OCI-LY7 (cell line): ENCODE measurements around the gene C3orf52. TPM values are rescaled to one million over a fixed set of nuclear protein-coding genes. Genes with fewer than 3 reads are reported as not detected.
"Not testable (repeated sequence)": the region's sequence is repeated elsewhere in the genome, so short reads cannot be mapped to it uniquely, and the experiment has no call there.

Experiments
- BruUV-seq: library from RNA; stranded (reverse); fragments of 400-500 nt; replicated peaks from 2 replicates; lab custom pipeline; 2021; lab: Mats Ljungman, UMichigan
- CTCF ChIA-PET: fragments of 300-600 bp; sonication (Branson Sonifier 250); formaldehyde crosslinking; loops from one replicate; lab custom pipeline; 2022; ENCODE audit warnings: antibody characterized with exemption; ENCODE audit not compliant: unreplicated experiment; lab: Charles Lee
- POLR2A ChIA-PET: fragments of 300-600 bp; sonication (Branson Sonifier 250); formaldehyde crosslinking; loops from one replicate; lab custom pipeline; 2022; ENCODE audit warnings: antibody characterized with exemption; lab: Charles Lee
- DNase-seq: peaks from one replicate; pipeline ENCODE4 v3.0.0-alpha.2; 2015; ENCODE audit warnings: low spot score
- H2AFZ ChIP-seq: fragments of 200-600 bp; sonication (generic), shearing (Covaris generic); 2 replicates; pipeline ENCODE4 v1.6.1; 2014; ENCODE audit warnings: mild to moderate bottlenecking, antibody characterized with exemption, low read length, moderate library complexity
- H3K27ac ChIP-seq: fragments of 200-600 bp; sonication (generic); 2 replicates; pipeline ENCODE4 v1.5.1; 2014; ENCODE audit warnings: mixed run types, low read depth, mild to moderate bottlenecking, moderate library complexity, low read length, inconsistent platforms; ENCODE audit not compliant: poor library complexity, severe bottlenecking
- H3K36me3 ChIP-seq: fragments of 200-600 bp; sonication (generic); 2 replicates; pipeline ENCODE4 v1.6.1; 2014; ENCODE audit warnings: mild to moderate bottlenecking, antibody characterized with exemption, low read length, moderate library complexity, mixed read lengths; ENCODE audit not compliant: insufficient read depth
- H3K4me1 ChIP-seq: fragments of 200-600 bp; sonication (generic); 2 replicates; pipeline ENCODE4 v1.5.1; 2014; ENCODE audit warnings: mild to moderate bottlenecking, low read length; ENCODE audit not compliant: insufficient read depth, poor library complexity, severe bottlenecking
- H3K4me2 ChIP-seq: fragments of 200-600 bp; sonication (generic); 2 replicates; pipeline ENCODE4 v1.6.1; 2014; ENCODE audit warnings: mild to moderate bottlenecking, low read length
- H3K4me3 ChIP-seq: fragments of 200-600 bp; sonication (generic); 2 replicates; pipeline ENCODE4 v1.5.1; 2014; ENCODE audit warnings: mild to moderate bottlenecking, low read depth, low read length; ENCODE audit not compliant: poor library complexity, severe bottlenecking
- H3K79me2 ChIP-seq: fragments of 200-600 bp; sonication (generic); 2 replicates; pipeline ENCODE4 v1.6.1; 2016; ENCODE audit warnings: low read depth, mild to moderate bottlenecking, low read length, moderate library complexity, mixed read lengths; ENCODE audit not compliant: insufficient read depth
- H3K9me2 ChIP-seq: fragments of 200-600 bp; sonication (generic); 2 replicates; pipeline ENCODE4 v1.6.1; 2016; ENCODE audit warnings: mild to moderate bottlenecking, low read length, mixed read lengths; ENCODE audit not compliant: insufficient read depth
- H3K9me3 ChIP-seq: fragments of 200-600 bp; sonication (generic); 2 replicates; pipeline ENCODE4 v1.6.1; 2014; ENCODE audit warnings: mild to moderate bottlenecking, mixed run types, low read length, mixed read lengths
- H4K20me1 ChIP-seq: fragments of 200-600 bp; sonication (generic); 2 replicates; pipeline ENCODE4 v1.6.1; 2014; ENCODE audit warnings: mild to moderate bottlenecking, antibody characterized with exemption, low read length, moderate library complexity, mixed read lengths; ENCODE audit not compliant: insufficient read depth
- EZH2phosphoT487 ChIP-seq: fragments of 200-600 bp; sonication (generic); IDR thresholded peaks from 2 replicates; pipeline ENCODE4 v1.6.1; 2018; ENCODE audit warnings: low read depth, borderline replicate concordance, mild to moderate bottlenecking, mixed run types, antibody characterized with exemption, low read length, moderate library complexity, mixed read lengths
- intact Hi-C: fragments of 100-400 bp; cut with micrococcal nuclease; formaldehyde crosslinking; loops from one replicate; pipeline ENCODE4 v1.10.0; 2022; ENCODE audit not compliant: unreplicated experiment
- total RNA-seq, 2 experiments: library from RNA; depleted of rRNA in 1 of 2; stranded (reverse); fragments of >200 nt in 1 of 2; shearing (Covaris generic) in 1 of 2; gene quantifications; 2 replicates each; pipeline ENCODE4 v1.2.3, GENCODE V29; 2014 to 2022
- TF ChIP-seq, protein P1 (sequence below): fragments of 200-600 bp; sonication (generic); conservative IDR thresholded peaks from 2 replicates; pipeline ENCODE4 v1.5.1; 2014; ENCODE audit warnings: mild to moderate bottlenecking, antibody characterized with exemption, low read length, moderate library complexity, mixed read lengths

C3orf52 gene
- total RNA-seq, 2 experiments from 2014 or later, result 11.2 to 19.0 TPM

GRCh38 chr3:112061152-112061551, 25.0 kb upstream of the C3orf52 start:
- Histone ChIP-seq H3K27ac (no peak overlapping the region), H3K4me1 (no peaks in the 10 kb centered on the region), H3K36me3 (no peaks in the 10 kb centered on the region), H3K9me3 (no peaks in the 10 kb centered on the region), H3K4me3 (no peak overlapping the region), H3K4me2 (no peak overlapping the region), H4K20me1 (no peaks in the 10 kb centered on the region), H2AFZ (no peak overlapping the region), H3K79me2 (no peaks in the 10 kb centered on the region), H3K9me2 (no peaks in the 10 kb centered on the region)
- no peak for TF ChIP-seq EZH2phosphoT487
- TF ChIP-seq, protein P1, sequence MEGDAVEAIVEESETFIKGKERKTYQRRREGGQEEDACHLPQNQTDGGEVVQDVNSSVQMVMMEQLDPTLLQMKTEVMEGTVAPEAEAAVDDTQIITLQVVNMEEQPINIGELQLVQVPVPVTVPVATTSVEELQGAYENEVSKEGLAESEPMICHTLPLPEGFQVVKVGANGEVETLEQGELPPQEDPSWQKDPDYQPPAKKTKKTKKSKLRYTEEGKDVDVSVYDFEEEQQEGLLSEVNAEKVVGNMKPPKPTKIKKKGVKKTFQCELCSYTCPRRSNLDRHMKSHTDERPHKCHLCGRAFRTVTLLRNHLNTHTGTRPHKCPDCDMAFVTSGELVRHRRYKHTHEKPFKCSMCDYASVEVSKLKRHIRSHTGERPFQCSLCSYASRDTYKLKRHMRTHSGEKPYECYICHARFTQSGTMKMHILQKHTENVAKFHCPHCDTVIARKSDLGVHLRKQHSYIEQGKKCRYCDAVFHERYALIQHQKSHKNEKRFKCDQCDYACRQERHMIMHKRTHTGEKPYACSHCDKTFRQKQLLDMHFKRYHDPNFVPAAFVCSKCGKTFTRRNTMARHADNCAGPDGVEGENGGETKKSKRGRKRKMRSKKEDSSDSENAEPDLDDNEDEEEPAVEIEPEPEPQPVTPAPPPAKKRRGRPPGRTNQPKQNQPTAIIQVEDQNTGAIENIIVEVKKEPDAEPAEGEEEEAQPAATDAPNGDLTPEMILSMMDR, result no peak
- no TSS peak for BruUV-seq
- ChIA-PET POLR2A (interaction anchor here (0.8 kb wide), 1 partner anchor 17 kb away, joined by 3 read pairs; no protein-coding TSS in a partner anchor), CTCF (no interaction called here)
- DNase-seq, result no peak
- intact Hi-C loops, result no loop called here

- not testable (repeated sequence) for H3K4me3 ChIP-seq
Observed at GRCh38 chr3:112072387-112073060, 13.7 kb upstream of the C3orf52 start.

GRCh38 chr3:112074006-112074405, 12.2 kb upstream of the C3orf52 start:
- CTCF ChIA-PET, result no interaction called here
- POLR2A ChIA-PET, result no interaction called here
- DNase-seq, result no peak
- Histone ChIP-seq H3K79me2 (no peaks in the 10 kb centered on the region), H3K27ac (no peak overlapping the region), H3K9me2 (no peaks in the 10 kb centered on the region), H3K9me3 (no peaks in the 10 kb centered on the region), H4K20me1 (no peaks in the 10 kb centered on the region), H3K4me3 (no peak overlapping the region), H3K4me2 (no peak overlapping the region), H3K4me1 (peaks cover 11% of the 10 kb centered on the region), H3K36me3 (no peaks in the 10 kb centered on the region), H2AFZ (no peak overlapping the region)
- no peak for TF ChIP-seq EZH2phosphoT487
- TF ChIP-seq, protein P1, result no peak
- BruUV-seq, result no TSS peak
- intact Hi-C loops, result no loop called here

More at GRCh38 chr3:112072387-112073060, 13.7 kb upstream of the C3orf52 start:
- CTCF ChIA-PET, BruUV-seq, H3K9me2 ChIP-seq, intact Hi-C loops, H4K20me1 ChIP-seq, H3K9me3 ChIP-seq, POLR2A ChIA-PET, DNase-seq, H2AFZ ChIP-seq, H3K4me2 ChIP-seq, H3K27ac ChIP-seq, H3K4me1 ChIP-seq, H3K36me3 ChIP-seq, H3K79me2 ChIP-seq: not testable (repeated sequence)
